ENCODE results near the gene CRYGC. TPM values are rescaled to one million over a fixed set of nuclear protein-coding genes. Genes with fewer than 3 reads are reported as not detected.
A peak's percentile ranks its signal among the peaks of the same experiment; 100 is the strongest.

Gene CRYGC
- total and polyA plus RNA-seq, 2 of the 13 experiments (the other 11 are each of a cell fraction or from before 2014, with no cell fraction given), result 0.20 to 0.27 TPM

DNA sequence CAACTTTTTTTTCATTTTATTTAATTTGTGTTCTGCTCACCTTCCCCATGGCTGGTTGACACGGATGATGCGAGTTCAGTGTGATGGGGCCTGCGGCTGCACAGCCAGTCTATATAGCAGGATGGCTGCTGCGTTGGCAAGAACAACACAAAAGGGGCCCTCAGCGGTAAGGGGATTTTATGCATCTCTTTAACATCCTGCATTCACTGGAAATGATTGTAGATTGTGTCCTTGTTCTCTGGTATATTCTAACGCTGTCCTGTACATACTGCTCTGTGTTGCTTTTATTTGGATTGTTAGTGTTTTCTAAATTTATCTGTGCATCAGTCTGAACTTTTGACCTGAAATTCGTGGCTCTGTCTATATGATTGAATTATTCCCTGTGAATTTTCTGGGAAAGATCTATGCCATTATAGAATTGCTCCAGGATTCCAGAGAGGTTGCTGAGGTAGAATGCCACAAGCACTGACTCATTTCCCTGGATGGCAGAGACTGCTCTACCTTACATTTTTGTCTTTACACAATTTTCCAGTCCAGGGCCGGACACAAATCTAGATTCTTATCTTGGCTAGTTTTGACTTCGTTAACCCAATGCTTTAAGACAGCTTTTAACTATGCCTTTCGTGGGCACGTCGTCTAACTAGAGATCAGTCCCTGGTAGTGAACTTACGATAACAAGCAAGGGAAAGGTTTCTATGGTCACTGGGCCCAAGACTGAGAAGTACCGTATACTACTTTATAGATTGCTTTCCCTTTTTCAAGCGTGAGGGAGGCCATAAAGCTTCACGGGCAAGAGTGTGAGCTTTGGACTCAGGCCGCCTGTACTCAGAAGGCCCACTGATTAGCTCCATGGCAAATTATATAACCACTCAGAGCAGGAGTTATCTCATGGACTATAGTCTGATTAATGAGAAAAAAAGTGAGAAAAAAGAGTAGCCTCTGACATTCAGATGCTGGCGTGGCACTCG lies at the start of gene CRYGC (continued):
- TF ChIP-seq, protein P1, sequence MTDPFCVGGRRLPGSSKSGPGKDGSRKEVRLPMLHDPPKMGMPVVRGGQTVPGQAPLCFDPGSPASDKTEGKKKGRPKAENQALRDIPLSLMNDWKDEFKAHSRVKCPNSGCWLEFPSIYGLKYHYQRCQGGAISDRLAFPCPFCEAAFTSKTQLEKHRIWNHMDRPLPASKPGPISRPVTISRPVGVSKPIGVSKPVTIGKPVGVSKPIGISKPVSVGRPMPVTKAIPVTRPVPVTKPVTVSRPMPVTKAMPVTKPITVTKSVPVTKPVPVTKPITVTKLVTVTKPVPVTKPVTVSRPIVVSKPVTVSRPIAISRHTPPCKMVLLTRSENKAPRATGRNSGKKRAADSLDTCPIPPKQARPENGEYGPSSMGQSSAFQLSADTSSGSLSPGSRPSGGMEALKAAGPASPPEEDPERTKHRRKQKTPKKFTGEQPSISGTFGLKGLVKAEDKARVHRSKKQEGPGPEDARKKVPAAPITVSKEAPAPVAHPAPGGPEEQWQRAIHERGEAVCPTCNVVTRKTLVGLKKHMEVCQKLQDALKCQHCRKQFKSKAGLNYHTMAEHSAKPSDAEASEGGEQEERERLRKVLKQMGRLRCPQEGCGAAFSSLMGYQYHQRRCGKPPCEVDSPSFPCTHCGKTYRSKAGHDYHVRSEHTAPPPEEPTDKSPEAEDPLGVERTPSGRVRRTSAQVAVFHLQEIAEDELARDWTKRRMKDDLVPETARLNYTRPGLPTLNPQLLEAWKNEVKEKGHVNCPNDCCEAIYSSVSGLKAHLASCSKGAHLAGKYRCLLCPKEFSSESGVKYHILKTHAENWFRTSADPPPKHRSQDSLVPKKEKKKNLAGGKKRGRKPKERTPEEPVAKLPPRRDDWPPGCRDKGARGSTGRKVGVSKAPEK (CRISPR knock-in tag; IDR thresholded peaks at IDR 0.05; ENCODE audit: borderline replicate concordance), result no peak
- TF ChIP-seq, protein P2, sequence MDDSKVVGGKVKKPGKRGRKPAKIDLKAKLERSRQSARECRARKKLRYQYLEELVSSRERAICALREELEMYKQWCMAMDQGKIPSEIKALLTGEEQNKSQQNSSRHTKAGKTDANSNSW (CRISPR knock-in tag; IDR thresholded peaks at IDR 0.05; ENCODE audit: borderline replicate concordance), result no peak
- TF ChIP-seq ZNF776 (CRISPR knock-in tag; IDR thresholded peaks at IDR 0.05), result no peak
- TF ChIP-seq, protein P3, sequence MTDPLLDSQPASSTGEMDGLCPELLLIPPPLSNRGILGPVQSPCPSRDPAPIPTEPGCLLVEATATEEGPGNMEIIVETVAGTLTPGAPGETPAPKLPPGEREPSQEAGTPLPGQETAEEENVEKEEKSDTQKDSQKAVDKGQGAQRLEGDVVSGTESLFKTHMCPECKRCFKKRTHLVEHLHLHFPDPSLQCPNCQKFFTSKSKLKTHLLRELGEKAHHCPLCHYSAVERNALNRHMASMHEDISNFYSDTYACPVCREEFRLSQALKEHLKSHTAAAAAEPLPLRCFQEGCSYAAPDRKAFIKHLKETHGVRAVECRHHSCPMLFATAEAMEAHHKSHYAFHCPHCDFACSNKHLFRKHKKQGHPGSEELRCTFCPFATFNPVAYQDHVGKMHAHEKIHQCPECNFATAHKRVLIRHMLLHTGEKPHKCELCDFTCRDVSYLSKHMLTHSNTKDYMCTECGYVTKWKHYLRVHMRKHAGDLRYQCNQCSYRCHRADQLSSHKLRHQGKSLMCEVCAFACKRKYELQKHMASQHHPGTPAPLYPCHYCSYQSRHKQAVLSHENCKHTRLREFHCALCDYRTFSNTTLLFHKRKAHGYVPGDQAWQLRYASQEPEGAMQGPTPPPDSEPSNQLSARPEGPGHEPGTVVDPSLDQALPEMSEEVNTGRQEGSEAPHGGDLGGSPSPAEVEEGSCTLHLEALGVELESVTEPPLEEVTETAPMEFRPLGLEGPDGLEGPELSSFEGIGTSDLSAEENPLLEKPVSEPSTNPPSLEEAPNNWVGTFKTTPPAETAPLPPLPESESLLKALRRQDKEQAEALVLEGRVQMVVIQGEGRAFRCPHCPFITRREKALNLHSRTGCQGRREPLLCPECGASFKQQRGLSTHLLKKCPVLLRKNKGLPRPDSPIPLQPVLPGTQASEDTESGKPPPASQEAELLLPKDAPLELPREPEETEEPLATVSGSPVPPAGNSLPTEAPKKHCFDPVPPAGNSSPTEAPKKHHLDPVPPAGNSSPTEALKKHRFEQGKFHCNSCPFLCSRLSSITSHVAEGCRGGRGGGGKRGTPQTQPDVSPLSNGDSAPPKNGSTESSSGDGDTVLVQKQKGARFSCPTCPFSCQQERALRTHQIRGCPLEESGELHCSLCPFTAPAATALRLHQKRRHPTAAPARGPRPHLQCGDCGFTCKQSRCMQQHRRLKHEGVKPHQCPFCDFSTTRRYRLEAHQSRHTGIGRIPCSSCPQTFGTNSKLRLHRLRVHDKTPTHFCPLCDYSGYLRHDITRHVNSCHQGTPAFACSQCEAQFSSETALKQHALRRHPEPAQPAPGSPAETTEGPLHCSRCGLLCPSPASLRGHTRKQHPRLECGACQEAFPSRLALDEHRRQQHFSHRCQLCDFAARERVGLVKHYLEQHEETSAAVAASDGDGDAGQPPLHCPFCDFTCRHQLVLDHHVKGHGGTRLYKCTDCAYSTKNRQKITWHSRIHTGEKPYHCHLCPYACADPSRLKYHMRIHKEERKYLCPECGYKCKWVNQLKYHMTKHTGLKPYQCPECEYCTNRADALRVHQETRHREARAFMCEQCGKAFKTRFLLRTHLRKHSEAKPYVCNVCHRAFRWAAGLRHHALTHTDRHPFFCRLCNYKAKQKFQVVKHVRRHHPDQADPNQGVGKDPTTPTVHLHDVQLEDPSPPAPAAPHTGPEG (CRISPR knock-in tag; IDR thresholded peaks at IDR 0.05), result no peak
- TF ChIP-seq ZZZ3 (CRISPR knock-in tag; IDR thresholded peaks at IDR 0.05; ENCODE audit: borderline replicate concordance), result no peak
- no peak for TF ChIP-seq KLF15 (CRISPR knock-in tag; IDR thresholded peaks at IDR 0.05; ENCODE audit: borderline replicate concordance)
- TF ChIP-seq FIP1L1 (IDR thresholded peaks at IDR 0.05; ENCODE audit: borderline replicate concordance, insufficient read depth, low read depth, low read length), result no peak
- no peak for TF ChIP-seq IKZF1 (IDR thresholded peaks at IDR 0.05)
- TF ChIP-seq, protein P4, sequence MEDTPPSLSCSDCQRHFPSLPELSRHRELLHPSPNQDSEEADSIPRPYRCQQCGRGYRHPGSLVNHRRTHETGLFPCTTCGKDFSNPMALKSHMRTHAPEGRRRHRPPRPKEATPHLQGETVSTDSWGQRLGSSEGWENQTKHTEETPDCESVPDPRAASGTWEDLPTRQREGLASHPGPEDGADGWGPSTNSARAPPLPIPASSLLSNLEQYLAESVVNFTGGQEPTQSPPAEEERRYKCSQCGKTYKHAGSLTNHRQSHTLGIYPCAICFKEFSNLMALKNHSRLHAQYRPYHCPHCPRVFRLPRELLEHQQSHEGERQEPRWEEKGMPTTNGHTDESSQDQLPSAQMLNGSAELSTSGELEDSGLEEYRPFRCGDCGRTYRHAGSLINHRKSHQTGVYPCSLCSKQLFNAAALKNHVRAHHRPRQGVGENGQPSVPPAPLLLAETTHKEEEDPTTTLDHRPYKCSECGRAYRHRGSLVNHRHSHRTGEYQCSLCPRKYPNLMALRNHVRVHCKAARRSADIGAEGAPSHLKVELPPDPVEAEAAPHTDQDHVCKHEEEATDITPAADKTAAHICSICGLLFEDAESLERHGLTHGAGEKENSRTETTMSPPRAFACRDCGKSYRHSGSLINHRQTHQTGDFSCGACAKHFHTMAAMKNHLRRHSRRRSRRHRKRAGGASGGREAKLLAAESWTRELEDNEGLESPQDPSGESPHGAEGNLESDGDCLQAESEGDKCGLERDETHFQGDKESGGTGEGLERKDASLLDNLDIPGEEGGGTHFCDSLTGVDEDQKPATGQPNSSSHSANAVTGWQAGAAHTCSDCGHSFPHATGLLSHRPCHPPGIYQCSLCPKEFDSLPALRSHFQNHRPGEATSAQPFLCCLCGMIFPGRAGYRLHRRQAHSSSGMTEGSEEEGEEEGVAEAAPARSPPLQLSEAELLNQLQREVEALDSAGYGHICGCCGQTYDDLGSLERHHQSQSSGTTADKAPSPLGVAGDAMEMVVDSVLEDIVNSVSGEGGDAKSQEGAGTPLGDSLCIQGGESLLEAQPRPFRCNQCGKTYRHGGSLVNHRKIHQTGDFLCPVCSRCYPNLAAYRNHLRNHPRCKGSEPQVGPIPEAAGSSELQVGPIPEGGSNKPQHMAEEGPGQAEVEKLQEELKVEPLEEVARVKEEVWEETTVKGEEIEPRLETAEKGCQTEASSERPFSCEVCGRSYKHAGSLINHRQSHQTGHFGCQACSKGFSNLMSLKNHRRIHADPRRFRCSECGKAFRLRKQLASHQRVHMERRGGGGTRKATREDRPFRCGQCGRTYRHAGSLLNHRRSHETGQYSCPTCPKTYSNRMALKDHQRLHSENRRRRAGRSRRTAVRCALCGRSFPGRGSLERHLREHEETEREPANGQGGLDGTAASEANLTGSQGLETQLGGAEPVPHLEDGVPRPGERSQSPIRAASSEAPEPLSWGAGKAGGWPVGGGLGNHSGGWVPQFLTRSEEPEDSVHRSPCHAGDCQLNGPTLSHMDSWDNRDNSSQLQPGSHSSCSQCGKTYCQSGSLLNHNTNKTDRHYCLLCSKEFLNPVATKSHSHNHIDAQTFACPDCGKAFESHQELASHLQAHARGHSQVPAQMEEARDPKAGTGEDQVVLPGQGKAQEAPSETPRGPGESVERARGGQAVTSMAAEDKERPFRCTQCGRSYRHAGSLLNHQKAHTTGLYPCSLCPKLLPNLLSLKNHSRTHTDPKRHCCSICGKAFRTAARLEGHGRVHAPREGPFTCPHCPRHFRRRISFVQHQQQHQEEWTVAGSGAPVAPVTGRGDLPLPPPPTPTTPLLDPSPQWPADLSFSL (CRISPR knock-in tag; IDR thresholded peaks at IDR 0.05), result 0 out of 2 replicates have a peak, but pooled peaks have one; percentile 42

Data from HepG2 (cell line).